ENCODE results near the gene PDE2A. TPM values are rescaled to one million over a fixed set of nuclear protein-coding genes. Genes with fewer than 3 reads are reported as not detected.
A peak's percentile ranks its signal among the peaks of the same experiment; 100 is the strongest.

The PDE2A gene
- polyA plus RNA-seq, 1 donor (not counting 4 experiments of a cell fraction or from before 2014, with no cell fraction given): 0.38 TPM

- Histone ChIP-seq H3K27me3 (ENCODE audit: control insufficient read depth, extremely low read depth, insufficient read depth, low read length) (peaks cover 36% of the 10 kb centered on the region), H3K4me2 (ENCODE audit: control insufficient read depth, extremely low read depth, insufficient read depth, low read depth, low read length) (no peak overlapping the region)
- DNase-seq (ENCODE audit: low read depth, low spot score): no peak
Observed at GRCh38 chr11:72609476-72609875, 64.7 kb downstream of the PDE2A start.

DNA sequence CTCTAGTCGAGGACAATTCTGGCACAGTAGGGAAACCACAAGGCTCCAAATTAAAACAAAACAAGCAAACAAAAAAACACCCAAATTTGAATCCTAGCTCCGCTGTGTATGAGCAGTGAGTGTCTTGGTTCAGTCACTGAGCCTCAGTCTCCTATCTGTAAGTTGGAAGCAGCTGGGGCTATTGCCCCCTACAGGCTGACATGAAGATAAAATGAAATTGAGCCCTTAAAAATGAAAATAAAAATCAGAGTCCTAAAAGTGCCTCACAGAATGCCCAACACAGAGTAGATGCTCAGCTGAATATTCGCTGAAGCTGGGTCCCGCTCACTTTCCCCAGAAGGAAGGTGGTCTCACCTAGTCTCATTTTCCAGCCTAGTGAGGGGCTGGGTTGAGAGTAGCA lies 65.2 kb downstream of the PDE2A start:
- no peak overlapping the region for H3K27ac ChIP-seq (ENCODE audit: control insufficient read depth, insufficient read depth, low read length)
- H3K79me2 ChIP-seq (ENCODE audit: control insufficient read depth, insufficient read depth, low read length): no peaks in the 10 kb centered on the region
- H3K9ac ChIP-seq (ENCODE audit: control insufficient read depth, extremely low read depth, insufficient read depth, low read length): no peak overlapping the region
- H2AFZ ChIP-seq (ENCODE audit: control insufficient read depth, low read length): no peak overlapping the region
- H3K4me1 ChIP-seq (ENCODE audit: control insufficient read depth, extremely low read depth, insufficient read depth, low read length): no peaks in the 10 kb centered on the region
- no peak for DNase-seq (ENCODE audit: low read depth, low spot score)
- no peaks in the 10 kb centered on the region for H3K9me1 ChIP-seq (ENCODE audit: control insufficient read depth, extremely low read depth, insufficient read depth, low read length)
- peak; percentile 13 for FAIRE-seq
- no peaks in the 10 kb centered on the region for H3K9me3 ChIP-seq (ENCODE audit: control insufficient read depth, low read depth, low read length)
- H3K4me2 ChIP-seq (ENCODE audit: control insufficient read depth, extremely low read depth, insufficient read depth, low read depth, low read length): no peak overlapping the region
- H4K20me1 ChIP-seq (ENCODE audit: control insufficient read depth, extremely low read depth, insufficient read depth, low read length): peaks cover 3% of the 10 kb centered on the region
- H3K27me3 ChIP-seq (ENCODE audit: control insufficient read depth, extremely low read depth, insufficient read depth, low read length): peaks cover 40% of the 10 kb centered on the region
- no peak for TF ChIP-seq EZH2 (IDR thresholded peaks at IDR 0.05; ENCODE audit: low read length)
- TF ChIP-seq, protein P1, sequence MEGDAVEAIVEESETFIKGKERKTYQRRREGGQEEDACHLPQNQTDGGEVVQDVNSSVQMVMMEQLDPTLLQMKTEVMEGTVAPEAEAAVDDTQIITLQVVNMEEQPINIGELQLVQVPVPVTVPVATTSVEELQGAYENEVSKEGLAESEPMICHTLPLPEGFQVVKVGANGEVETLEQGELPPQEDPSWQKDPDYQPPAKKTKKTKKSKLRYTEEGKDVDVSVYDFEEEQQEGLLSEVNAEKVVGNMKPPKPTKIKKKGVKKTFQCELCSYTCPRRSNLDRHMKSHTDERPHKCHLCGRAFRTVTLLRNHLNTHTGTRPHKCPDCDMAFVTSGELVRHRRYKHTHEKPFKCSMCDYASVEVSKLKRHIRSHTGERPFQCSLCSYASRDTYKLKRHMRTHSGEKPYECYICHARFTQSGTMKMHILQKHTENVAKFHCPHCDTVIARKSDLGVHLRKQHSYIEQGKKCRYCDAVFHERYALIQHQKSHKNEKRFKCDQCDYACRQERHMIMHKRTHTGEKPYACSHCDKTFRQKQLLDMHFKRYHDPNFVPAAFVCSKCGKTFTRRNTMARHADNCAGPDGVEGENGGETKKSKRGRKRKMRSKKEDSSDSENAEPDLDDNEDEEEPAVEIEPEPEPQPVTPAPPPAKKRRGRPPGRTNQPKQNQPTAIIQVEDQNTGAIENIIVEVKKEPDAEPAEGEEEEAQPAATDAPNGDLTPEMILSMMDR (optimal IDR thresholded peaks at IDR 0.05 in 1 of 3, IDR thresholded peaks at IDR 0.05 in 1 of 3, conservative IDR thresholded peaks at IDR 0.05 in 1 of 3; ENCODE audit: extremely low read depth in 1 of 3, insufficient read depth in 2 of 3, low read length in 3 of 3): peak; percentile 30 to 61 (median 42)
- dilution Hi-C loops (cut with MboI; ENCODE audit: extremely low pct_ligation_motif_present, low sequenced_read_pairs): no loop called here
- H3K36me3 ChIP-seq (ENCODE audit: control insufficient read depth in 2 of 2, extremely low read depth in 1 of 2, insufficient read depth in 2 of 2, low read length in 2 of 2): no peaks in the 10 kb centered on the region
- no peak overlapping the region for H3K4me3 ChIP-seq (ENCODE audit: control insufficient read depth in 2 of 3, extremely low read depth in 1 of 3, insufficient read depth in 2 of 3, low read depth in 1 of 3, low read length in 3 of 3)

More at GRCh38 chr11:72609476-72609875, 64.7 kb downstream of the PDE2A start:
- H3K36me3 ChIP-seq (ENCODE audit: control insufficient read depth in 2 of 2, extremely low read depth in 1 of 2, insufficient read depth in 2 of 2, low read length in 2 of 2): no peaks in the 10 kb centered on the region
- H3K4me1 ChIP-seq (ENCODE audit: control insufficient read depth, extremely low read depth, insufficient read depth, low read length): no peaks in the 10 kb centered on the region
- H4K20me1 ChIP-seq (ENCODE audit: control insufficient read depth, extremely low read depth, insufficient read depth, low read length): peaks cover 3% of the 10 kb centered on the region
- dilution Hi-C loops (cut with MboI; ENCODE audit: extremely low pct_ligation_motif_present, low sequenced_read_pairs): no loop called here
- no peak overlapping the region for H3K27ac ChIP-seq (ENCODE audit: control insufficient read depth, insufficient read depth, low read length)
- no peak for FAIRE-seq
- no peak overlapping the region for H3K9ac ChIP-seq (ENCODE audit: control insufficient read depth, extremely low read depth, insufficient read depth, low read length)
- no peaks in the 10 kb centered on the region for H3K9me3 ChIP-seq (ENCODE audit: control insufficient read depth, low read depth, low read length)
- TF ChIP-seq, protein P1 (optimal IDR thresholded peaks at IDR 0.05 in 1 of 3, IDR thresholded peaks at IDR 0.05 in 1 of 3, conservative IDR thresholded peaks at IDR 0.05 in 1 of 3; ENCODE audit: extremely low read depth in 1 of 3, insufficient read depth in 2 of 3, low read length in 3 of 3): no peak
- no peak for TF ChIP-seq EZH2 (IDR thresholded peaks at IDR 0.05; ENCODE audit: low read length)
- no peak overlapping the region for H3K4me3 ChIP-seq (ENCODE audit: control insufficient read depth in 2 of 3, extremely low read depth in 1 of 3, insufficient read depth in 2 of 3, low read depth in 1 of 3, low read length in 3 of 3)
- no peaks in the 10 kb centered on the region for H3K79me2 ChIP-seq (ENCODE audit: control insufficient read depth, insufficient read depth, low read length)
- H2AFZ ChIP-seq (ENCODE audit: control insufficient read depth, low read length): no peak overlapping the region
- no peaks in the 10 kb centered on the region for H3K9me1 ChIP-seq (ENCODE audit: control insufficient read depth, extremely low read depth, insufficient read depth, low read length)
